Measurements from ENCODE around the gene SYT14. TPM values are rescaled to one million over a fixed set of nuclear protein-coding genes. Genes with fewer than 3 reads are reported as not detected.

SYT14 gene
- total and polyA plus RNA-seq, 2 of the 4 experiments (the other 2 are of a cell fraction): 0.14 to 1.3 TPM

DNA sequence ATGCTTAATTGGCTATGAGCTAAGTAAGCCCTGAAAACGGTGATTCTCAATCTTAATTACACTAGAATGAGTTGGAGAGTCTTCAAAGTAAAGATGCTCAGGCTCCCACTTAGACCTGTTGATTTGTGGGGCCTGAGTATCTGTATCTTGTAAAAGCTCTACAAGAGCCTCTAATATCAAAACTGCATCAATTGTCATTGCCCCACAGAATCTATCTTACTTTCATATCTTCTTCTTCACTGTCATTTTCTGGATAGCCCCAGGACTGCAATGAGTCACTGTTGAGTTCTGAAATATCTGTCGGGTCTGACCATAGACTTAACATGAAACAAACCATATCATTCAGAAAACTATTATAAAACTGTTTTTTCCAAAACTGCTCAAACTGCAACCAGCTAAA lies 191.7 kb downstream of the SYT14 start:
- DNase-seq (no peak), ATAC-seq (ENCODE audit: low read depth) (no peak)
- no peak overlapping the region for H4K8ac ChIP-seq (ENCODE audit: low read depth in 2 of 2, low read length in 2 of 2)
- H3K4ac ChIP-seq (ENCODE audit: low read depth, low read length): no peak overlapping the region
- H3K4me3 ChIP-seq (ENCODE audit: insufficient read depth, low read depth, low read length): no peak overlapping the region
- no peaks in the 10 kb centered on the region for H3K27me3 ChIP-seq (ENCODE audit: control insufficient read depth, insufficient read depth, low read length)
- no peak overlapping the region for H2BK5ac ChIP-seq (ENCODE audit: low read depth, low read length, poor library complexity, severe bottlenecking)
- no peak overlapping the region for H3K14ac ChIP-seq (replicated peaks; ENCODE audit: low read depth, low read length)
- 50% methylated on average over 1 of the region's 2 CpGs; no CpG with 5 or more reads in 1 of the 2 experiments for WGBS, 2 experiments (ENCODE audit: extremely low coverage in 2 of 2, insufficient read length in 1 of 2)
- no peak overlapping the region for H2AFZ ChIP-seq (replicated peaks; ENCODE audit: low read length, poor library complexity)
- H3K79me1 ChIP-seq (ENCODE audit: low read depth in 1 of 2, low read length in 2 of 2): no peaks in the 10 kb centered on the region
- dilution Hi-C loops (cut with HindIII; ENCODE audit: low sequenced_read_pairs, unreplicated experiment) (no loop called here), intact Hi-C loops (cut with micrococcal nuclease) (no loop called here), in situ Hi-C loops (cut with MboI; ENCODE audit: low sequenced_read_pairs) (no loop called here)
- H2BK15ac ChIP-seq (ENCODE audit: low read depth, low read length): no peak overlapping the region
- no peak overlapping the region for H2BK20ac ChIP-seq (ENCODE audit: low read depth, low read length)
- no peak overlapping the region for H4K91ac ChIP-seq (ENCODE audit: insufficient read depth, low read depth, low read length)
- H3K18ac ChIP-seq (ENCODE audit: low read depth, low read length): no peak overlapping the region
- H3K56ac ChIP-seq (ENCODE audit: extremely low read depth, insufficient read depth, low read length): no peak overlapping the region
- CTCF ChIA-PET: interaction anchor here (0.6 kb wide), 1 partner anchor 1022 kb away, joined by 3 read pairs; no protein-coding TSS in a partner anchor
- no peaks in the 10 kb centered on the region for H4K20me1 ChIP-seq (ENCODE audit: insufficient read depth, low read length)
- H3K9me3 ChIP-seq (ENCODE audit: control insufficient read depth, insufficient read depth, low read length): no peaks in the 10 kb centered on the region
- H2BK120ac ChIP-seq (ENCODE audit: low read depth, low read length): no peak overlapping the region
- no peak overlapping the region for H2AK5ac ChIP-seq (ENCODE audit: low read depth, low read length)
- no peak overlapping the region for H3K23ac ChIP-seq (ENCODE audit: low read depth, low read length)
- H3K36me3 ChIP-seq (ENCODE audit: control insufficient read depth, insufficient read depth, low read length): no peaks in the 10 kb centered on the region
- no peak overlapping the region for H3K27ac ChIP-seq (ENCODE audit: insufficient read depth, low read length)
- POLR2A ChIA-PET (ENCODE audit: unreplicated experiment): no interaction called here
- H2AK9ac ChIP-seq (replicated peaks; ENCODE audit: low read depth, low read length, poor library complexity): no peak overlapping the region
- no peak overlapping the region for H3K4me2 ChIP-seq (ENCODE audit: low read depth, low read length)
- no peak for TF ChIP-seq POLR2A (IDR thresholded peaks at IDR 0.05; ENCODE audit: low read depth, low read length)
- TF ChIP-seq, protein P1, sequence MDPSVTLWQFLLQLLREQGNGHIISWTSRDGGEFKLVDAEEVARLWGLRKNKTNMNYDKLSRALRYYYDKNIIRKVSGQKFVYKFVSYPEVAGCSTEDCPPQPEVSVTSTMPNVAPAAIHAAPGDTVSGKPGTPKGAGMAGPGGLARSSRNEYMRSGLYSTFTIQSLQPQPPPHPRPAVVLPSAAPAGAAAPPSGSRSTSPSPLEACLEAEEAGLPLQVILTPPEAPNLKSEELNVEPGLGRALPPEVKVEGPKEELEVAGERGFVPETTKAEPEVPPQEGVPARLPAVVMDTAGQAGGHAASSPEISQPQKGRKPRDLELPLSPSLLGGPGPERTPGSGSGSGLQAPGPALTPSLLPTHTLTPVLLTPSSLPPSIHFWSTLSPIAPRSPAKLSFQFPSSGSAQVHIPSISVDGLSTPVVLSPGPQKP (IDR thresholded peaks at IDR 0.05; ENCODE audit: borderline replicate concordance, low read depth, low read length): no peak
- TF ChIP-seq MAFK (IDR thresholded peaks at IDR 0.05; ENCODE audit: low read depth, low read length): no peak
- TF ChIP-seq MAZ (IDR thresholded peaks at IDR 0.05; ENCODE audit: borderline replicate concordance, low read depth, low read length): no peak
- TF ChIP-seq, protein P2, sequence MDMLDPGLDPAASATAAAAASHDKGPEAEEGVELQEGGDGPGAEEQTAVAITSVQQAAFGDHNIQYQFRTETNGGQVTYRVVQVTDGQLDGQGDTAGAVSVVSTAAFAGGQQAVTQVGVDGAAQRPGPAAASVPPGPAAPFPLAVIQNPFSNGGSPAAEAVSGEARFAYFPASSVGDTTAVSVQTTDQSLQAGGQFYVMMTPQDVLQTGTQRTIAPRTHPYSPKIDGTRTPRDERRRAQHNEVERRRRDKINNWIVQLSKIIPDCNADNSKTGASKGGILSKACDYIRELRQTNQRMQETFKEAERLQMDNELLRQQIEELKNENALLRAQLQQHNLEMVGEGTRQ (IDR thresholded peaks at IDR 0.05; ENCODE audit: low read depth, low read length): no peak
- TF ChIP-seq FOS (IDR thresholded peaks at IDR 0.05; ENCODE audit: low read depth, low read length): no peak
- no peak for TF ChIP-seq MXI1 (IDR thresholded peaks at IDR 0.05; ENCODE audit: borderline replicate concordance, low read depth, low read length)
- no peak for TF ChIP-seq SMC3 (IDR thresholded peaks at IDR 0.05; ENCODE audit: low read depth, low read length)
- TF ChIP-seq CHD1 (IDR thresholded peaks at IDR 0.05; ENCODE audit: low read depth, low read length): no peak
- no peak for TF ChIP-seq RCOR1 (IDR thresholded peaks at IDR 0.05; ENCODE audit: insufficient replicate concordance, low read length)
- H3K9ac ChIP-seq (ENCODE audit: low read depth, low read length): no peak overlapping the region
- no TSS peak for BruUV-seq (replicated peaks)
- no peaks in the 10 kb centered on the region for H3K4me1 ChIP-seq (ENCODE audit: control insufficient read depth, insufficient read depth, low read length)
- H3K9me1 ChIP-seq (ENCODE audit: insufficient read depth, low read length): no peaks in the 10 kb centered on the region
- no peak overlapping the region for H4K5ac ChIP-seq (ENCODE audit: low read depth, low read length)
